Natural killer cell (primary cell): Measurements from ENCODE around the gene SLC12A7. TPM values are rescaled to one million over a fixed set of nuclear protein-coding genes. Genes with fewer than 3 reads are reported as not detected.

ENCODE experiments used
- ATAC-seq, 3 donors: fragments of 150-1000 bp in 2 of 3; fragments of 200-7000 bp in 1 of 3; cut with Tn5 transposase; 1 replicate in 1 of 3; 2 replicates in 2 of 3; pipeline ENCODE4 v1.10.0; 2021; ENCODE audit warnings: mild to moderate bottlenecking in 2 of 3, moderate library complexity in 2 of 3
- DNase-seq, 2 donors: peaks; one replicate each; pipeline versions ENCODE4 v3.0.0 to v3.0.0-alpha.2; 2013 to 2021; ENCODE audit warnings: mixed read lengths in 1 of 2
- H3K27ac ChIP-seq: one replicate; pipeline ENCODE4 v1.5.1; 2013; ENCODE audit warnings: mild to moderate bottlenecking, low read length
- H3K27me3 ChIP-seq: one replicate; pipeline ENCODE4 v1.6.1; 2013; ENCODE audit warnings: low read length; ENCODE audit not compliant: control insufficient read depth, insufficient read depth
- H3K36me3 ChIP-seq: one replicate; pipeline ENCODE4 v1.6.1; 2013; ENCODE audit warnings: low read length; ENCODE audit not compliant: control insufficient read depth, insufficient read depth
- H3K4me1 ChIP-seq: one replicate; pipeline ENCODE4 v1.6.1; 2013; ENCODE audit warnings: low read length; ENCODE audit not compliant: control insufficient read depth, insufficient read depth
- H3K4me3 ChIP-seq: one replicate; pipeline ENCODE4 v1.5.1; 2013; ENCODE audit warnings: low read length
- H3K9me3 ChIP-seq: one replicate; pipeline ENCODE4 v1.6.1; 2013; ENCODE audit warnings: low read length; ENCODE audit not compliant: control insufficient read depth, insufficient read depth
- H3K27ac Mint-ChIP-seq, 2 donors: one replicate each; pipeline ENCODE4 v1.8.0; 2022; ENCODE audit warnings: mild to moderate bottlenecking in 2 of 2, mixed read lengths in 2 of 2, moderate library complexity in 1 of 2
- H3K27me3 Mint-ChIP-seq, 2 donors: one replicate each; pipeline ENCODE4 v1.8.0; 2022; ENCODE audit warnings: low read depth in 2 of 2, mixed read lengths in 2 of 2
- H3K36me3 Mint-ChIP-seq: one replicate; pipeline ENCODE4 v1.8.0; 2022; ENCODE audit warnings: mixed read lengths
- H3K4me1 Mint-ChIP-seq, 2 donors: one replicate each; pipeline ENCODE4 v1.8.0; 2022; ENCODE audit warnings: mixed read lengths in 2 of 2
- H3K4me3 Mint-ChIP-seq: one replicate; pipeline ENCODE4 v1.8.0; 2022; ENCODE audit warnings: mild to moderate bottlenecking, moderate library complexity, mixed read lengths
- H3K9me3 Mint-ChIP-seq, 2 donors: one replicate each; pipeline ENCODE4 v1.8.0; 2022; ENCODE audit warnings: mixed read lengths in 2 of 2
- WGBS: methylation state at CpG from one replicate; pipeline ENCODE4 v1.1.7; 2013; ENCODE audit warnings: missing lambda C conversion rate; ENCODE audit not compliant: insufficient coverage; 5-methylcytosine and 5-hydroxymethylcytosine counted together
- intact Hi-C: fragments of 100-400 bp; cut with micrococcal nuclease; formaldehyde crosslinking; loops from one replicate; pipeline ENCODE4 v1.14.2; 2022
- total RNA-seq, 4 donors: library from RNA; stranded (reverse); fragments of 120-200 nt in 1 of 4; gene quantifications; one replicate each; pipeline versions ENCODE4 v1.2.3 to v1.2.4, GENCODE V29; 2013 to 2022
- TF ChIP-seq, protein P1 (sequence below): fragments of 200-600 bp; IDR thresholded peaks from one replicate; pipeline ENCODE4 v1.8.0; 2022; ENCODE audit warnings: antibody characterized with exemption

Gene SLC12A7
- total RNA-seq, 3 donors from 2014 or later (not counting 1 experiment from before 2014, with no cell fraction given): 53.2 to 92.5 (median 81.3) TPM

- ATAC-seq (no peak), DNase-seq (no peak)
- H3K9me3 ChIP-seq: no peaks in the 10 kb centered on the region
- Mint-ChIP-seq H3K4me1 (peaks cover 0 to 14% of the 10 kb centered on the region in 2 donors), H3K27me3 (no peaks in the 10 kb centered on the region), H3K36me3 (no peaks in the 10 kb centered on the region), H3K9me3 (no peaks in the 10 kb centered on the region), H3K27ac (no peak overlapping the region), H3K4me3 (no peak overlapping the region)
- H3K4me1 ChIP-seq: no peaks in the 10 kb centered on the region
- peaks cover 2% of the 10 kb centered on the region for H3K36me3 ChIP-seq
- TF ChIP-seq, protein P1, sequence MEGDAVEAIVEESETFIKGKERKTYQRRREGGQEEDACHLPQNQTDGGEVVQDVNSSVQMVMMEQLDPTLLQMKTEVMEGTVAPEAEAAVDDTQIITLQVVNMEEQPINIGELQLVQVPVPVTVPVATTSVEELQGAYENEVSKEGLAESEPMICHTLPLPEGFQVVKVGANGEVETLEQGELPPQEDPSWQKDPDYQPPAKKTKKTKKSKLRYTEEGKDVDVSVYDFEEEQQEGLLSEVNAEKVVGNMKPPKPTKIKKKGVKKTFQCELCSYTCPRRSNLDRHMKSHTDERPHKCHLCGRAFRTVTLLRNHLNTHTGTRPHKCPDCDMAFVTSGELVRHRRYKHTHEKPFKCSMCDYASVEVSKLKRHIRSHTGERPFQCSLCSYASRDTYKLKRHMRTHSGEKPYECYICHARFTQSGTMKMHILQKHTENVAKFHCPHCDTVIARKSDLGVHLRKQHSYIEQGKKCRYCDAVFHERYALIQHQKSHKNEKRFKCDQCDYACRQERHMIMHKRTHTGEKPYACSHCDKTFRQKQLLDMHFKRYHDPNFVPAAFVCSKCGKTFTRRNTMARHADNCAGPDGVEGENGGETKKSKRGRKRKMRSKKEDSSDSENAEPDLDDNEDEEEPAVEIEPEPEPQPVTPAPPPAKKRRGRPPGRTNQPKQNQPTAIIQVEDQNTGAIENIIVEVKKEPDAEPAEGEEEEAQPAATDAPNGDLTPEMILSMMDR: no peak
- no peak overlapping the region for H3K4me3 ChIP-seq
- H3K27me3 ChIP-seq: no peaks in the 10 kb centered on the region
- WGBS: 97% methylated on average over 31 of the region's 31 CpGs
- intact Hi-C loops: no loop called here
- H3K27ac ChIP-seq: no peak overlapping the region
Measured at GRCh38 chr5:1086871-1087270, 25.0 kb downstream of the SLC12A7 start.

- H3K9me3 Mint-ChIP-seq: no peaks in the 10 kb centered on the region
- H3K9me3 ChIP-seq: no peaks in the 10 kb centered on the region
- TF ChIP-seq, protein P1: no peak
- DNase-seq (no peak), ATAC-seq (no peak)
- H3K27me3 ChIP-seq: no peaks in the 10 kb centered on the region
- intact Hi-C loops: no loop called here
- no peaks in the 10 kb centered on the region for H3K4me1 ChIP-seq
- no peaks in the 10 kb centered on the region for H3K27me3 Mint-ChIP-seq
- H3K4me3 ChIP-seq: no peak overlapping the region
- no peak overlapping the region for H3K4me3 Mint-ChIP-seq
- H3K27ac Mint-ChIP-seq: no peak overlapping the region
- H3K36me3 ChIP-seq: peaks cover 2% of the 10 kb centered on the region
- no peaks in the 10 kb centered on the region for H3K36me3 Mint-ChIP-seq
- H3K4me1 Mint-ChIP-seq: peaks cover 0 to 18% of the 10 kb centered on the region in 2 donors
- no peak overlapping the region for H3K27ac ChIP-seq
- WGBS: 96% methylated on average over 11 of the region's 11 CpGs
Measured at GRCh38 chr5:1086137-1086536, 25.7 kb downstream of the SLC12A7 start.

DNA sequence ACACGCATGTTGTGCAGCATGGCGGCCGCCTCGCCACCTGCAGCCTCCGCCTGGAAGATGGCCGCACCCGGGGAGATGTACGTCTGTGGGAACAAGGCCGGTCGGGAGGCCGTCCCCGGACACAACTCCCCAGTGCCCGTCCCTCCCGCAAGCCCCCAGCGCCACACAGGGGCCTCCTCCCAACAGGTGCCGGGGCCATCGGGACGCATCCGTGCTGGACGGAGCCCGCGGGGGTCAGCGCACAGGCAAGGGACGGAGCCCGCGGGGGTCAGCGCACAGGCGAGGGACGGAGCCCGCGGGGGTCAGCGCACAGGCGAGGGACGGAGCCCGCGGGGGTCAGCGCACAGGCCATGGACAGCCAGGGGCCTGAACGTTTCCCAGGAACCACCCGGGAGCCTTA is 26.5 kb downstream of the SLC12A7 start:
- DNase-seq (no peak), ATAC-seq (no peak)
- Mint-ChIP-seq H3K27ac (no peak overlapping the region), H3K27me3 (no peaks in the 10 kb centered on the region), H3K4me1 (peaks cover 0 to 25% of the 10 kb centered on the region in 2 donors), H3K36me3 (no peaks in the 10 kb centered on the region), H3K9me3 (no peaks in the 10 kb centered on the region), H3K4me3 (no peak overlapping the region)
- no peaks in the 10 kb centered on the region for H3K9me3 ChIP-seq
- no peaks in the 10 kb centered on the region for H3K4me1 ChIP-seq
- WGBS: 96% methylated on average over 39 of the region's 39 CpGs
- H3K36me3 ChIP-seq: peaks cover 2% of the 10 kb centered on the region
- intact Hi-C loops: no loop called here
- TF ChIP-seq, protein P1: no peak
- no peak overlapping the region for H3K27ac ChIP-seq
- no peak overlapping the region for H3K4me3 ChIP-seq
- no peaks in the 10 kb centered on the region for H3K27me3 ChIP-seq
